ENCODE results near the gene BCAT1. TPM values are rescaled to one million over a fixed set of nuclear protein-coding genes. Genes with fewer than 3 reads are reported as not detected.

BCAT1 gene
- total and polyA plus RNA-seq, 12 donors: 0.95 to 17.0 (median 2.7) TPM

DNA sequence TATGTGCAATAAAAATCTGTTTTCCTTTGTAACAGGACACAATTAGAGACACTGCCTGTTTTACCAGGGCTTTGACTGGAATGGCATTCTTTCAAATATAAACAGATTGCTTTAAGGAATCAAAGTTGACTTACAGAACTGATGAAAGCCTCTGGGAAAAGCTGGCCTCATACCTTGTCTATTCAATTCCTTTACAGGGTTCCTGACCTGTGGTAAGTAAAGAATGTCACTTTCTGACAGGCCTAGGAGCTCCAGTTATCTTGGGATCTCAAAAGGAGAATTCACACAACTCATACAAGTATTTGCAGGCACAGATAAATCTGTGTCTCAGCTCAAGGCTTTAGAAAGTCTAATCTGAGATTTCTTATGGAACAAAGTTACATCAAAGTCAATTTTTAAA is 88.4 kb downstream of the BCAT1 start:
- Histone ChIP-seq H3K27me3 (no peaks in the 10 kb centered on the region), H3K4me1 (peaks cover 0 to 9% (median 0%) of the 10 kb centered on the region in 9 donors), H3K4me3 (no peak overlapping the region), H3K36me3 (no peaks in the 10 kb centered on the region), H3K9me3 (no peaks in the 10 kb centered on the region), H3K27ac (no peak overlapping the region)
- DNase-seq (no peak), ATAC-seq (no peak)
- TF ChIP-seq CTCF (IDR thresholded peaks at IDR 0.05): no peak
- intact Hi-C loops (cut with DNase I): no loop called here

GRCh38 chr12:24856541-24856940 is 92.4 kb downstream of the BCAT1 start:
- Histone ChIP-seq H3K27ac (no peak overlapping the region), H3K36me3 (no peaks in the 10 kb centered on the region), H3K9me3 (no peaks in the 10 kb centered on the region), H3K27me3 (no peaks in the 10 kb centered on the region), H3K4me1 (peaks cover 0 to 8% (median 0%) of the 10 kb centered on the region in 9 donors), H3K4me3 (no peak overlapping the region)
- ATAC-seq (no peak), DNase-seq (no peak)
- 88 to 93% methylated on average over 3 of the region's 3 CpGs for WGBS, 2 donors
- intact Hi-C loops (cut with DNase I): no loop called here
- no peak for TF ChIP-seq CTCF (IDR thresholded peaks at IDR 0.05)

DNA sequence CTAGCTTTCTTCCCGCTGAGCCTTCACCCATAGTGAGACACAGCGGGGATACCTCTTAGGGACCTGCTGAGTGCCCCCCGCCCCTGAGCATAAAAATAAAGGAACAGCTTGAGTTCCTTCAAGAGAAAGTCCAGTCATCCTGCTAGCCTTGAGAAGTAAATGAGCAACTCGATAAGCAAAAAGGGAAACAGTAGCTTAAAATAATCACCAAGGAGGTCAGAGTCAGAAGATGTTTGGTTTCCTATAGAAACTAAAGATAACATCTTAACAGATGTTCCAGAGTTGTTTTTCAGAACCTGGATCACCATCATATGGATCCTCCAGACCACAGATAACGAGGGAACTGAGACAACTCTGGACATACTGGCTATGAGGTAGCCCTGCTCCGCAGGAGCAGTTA is 94.0 kb downstream of the BCAT1 start:
- ATAC-seq (no peak), DNase-seq (no peak)
- H3K27me3 ChIP-seq: no peaks in the 10 kb centered on the region
- no peaks in the 10 kb centered on the region for H3K36me3 ChIP-seq
- WGBS, 2 donors: 52 to 71% methylated on average over 6 of the region's 6 CpGs
- H3K4me3 ChIP-seq: no peak overlapping the region
- peaks cover 0 to 8% (median 0%) of the 10 kb centered on the region in 9 donors for H3K4me1 ChIP-seq
- H3K27ac ChIP-seq: no peak overlapping the region
- no peaks in the 10 kb centered on the region for H3K9me3 ChIP-seq
- no peak for TF ChIP-seq CTCF (IDR thresholded peaks at IDR 0.05)
- intact Hi-C loops (cut with DNase I): no loop called here

DNA sequence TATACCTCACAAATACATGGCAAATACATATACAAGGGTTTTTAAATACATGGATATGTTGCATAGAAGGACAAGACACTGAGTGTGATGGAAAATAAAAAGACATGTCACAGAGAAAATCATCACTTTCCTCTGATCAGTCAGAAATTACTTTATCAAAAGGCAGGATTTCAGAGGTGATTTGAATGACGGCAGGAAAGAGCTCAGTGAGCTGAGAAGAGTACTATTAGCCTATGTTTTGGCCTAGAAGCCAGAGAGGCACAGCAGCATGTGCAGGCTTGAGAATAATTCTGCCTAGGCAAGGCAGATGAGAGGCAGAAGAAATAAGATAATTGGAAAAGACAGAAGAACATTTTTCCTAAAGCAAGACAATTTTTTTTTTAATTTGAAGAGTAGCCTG is 94.9 kb downstream of the BCAT1 start:
- TF ChIP-seq CTCF (IDR thresholded peaks at IDR 0.05): no peak

More for the DNA sequence above, 94.9 kb downstream of the BCAT1 start:
- no peaks in the 10 kb centered on the region for H3K27me3 ChIP-seq
- H3K4me1 ChIP-seq: peaks cover 0 to 8% (median 0%) of the 10 kb centered on the region in 9 donors
- intact Hi-C loops (cut with DNase I): no loop called here
- DNase-seq: no peak
- WGBS, 2 donors: 84% methylated on average over 1 of the region's 1 CpG
- no peak overlapping the region for H3K27ac ChIP-seq
- peaks cover 0 to 3% (median 0%) of the 10 kb centered on the region in 9 donors for H3K36me3 ChIP-seq
- H3K4me3 ChIP-seq: no peak overlapping the region
- no peaks in the 10 kb centered on the region for H3K9me3 ChIP-seq
- no peak for ATAC-seq

All from heart right ventricle (tissue), 16 donors.